Caco-2 (cell line): ENCODE data around the gene PPM1L. TPM values are rescaled to one million over a fixed set of nuclear protein-coding genes. Genes with fewer than 3 reads are reported as not detected.

ENCODE experiments used
- BruUV-seq: library from RNA; stranded (reverse); fragments of 400-500 nt; replicated peaks from 2 replicates; lab custom pipeline; 2021; lab: Mats Ljungman, UMichigan
- CTCF ChIA-PET: fragments of 300-600 bp; sonication (Branson Sonifier 250); formaldehyde crosslinking; loops from one replicate; lab custom pipeline; 2022; ENCODE audit warnings: antibody characterized with exemption; lab: Charles Lee
- POLR2A ChIA-PET: fragments of 300-600 bp; sonication (Branson Sonifier 250); formaldehyde crosslinking; loops from one replicate; lab custom pipeline; 2022; ENCODE audit warnings: antibody characterized with exemption; lab: Charles Lee
- DNase-seq, 2 experiments: peaks; one replicate each; pipeline versions ENCODE4 v3.0.0 to v3.0.0-alpha.2; 2020 to 2022
- H3K27me3 ChIP-seq: replicated peaks from 2 replicates; pipeline ENCODE4 v1.6.0; 2011; ENCODE audit warnings: low read length; ENCODE audit not compliant: control insufficient read depth, insufficient read depth
- H3K36me3 ChIP-seq: 2 replicates; pipeline ENCODE4 v1.5.1; 2011; ENCODE audit warnings: low read length; ENCODE audit not compliant: control insufficient read depth, insufficient read depth
- H3K4me1 ChIP-seq: fragments of 250-450 bp; sonication (Bioruptor Pico); 2 replicates; pipeline ENCODE4 v1.5.1; 2020; ENCODE audit warnings: mild to moderate bottlenecking
- H3K4me3 ChIP-seq: 2 replicates; pipeline ENCODE4 v1.5.1; 2011; ENCODE audit warnings: low read depth, mild to moderate bottlenecking, control low read depth, low read length
- H3K9me3 ChIP-seq: fragments of 250-450 bp; sonication (Bioruptor Pico); 2 replicates; pipeline ENCODE4 v1.5.1; 2020; ENCODE audit warnings: mild to moderate bottlenecking, moderate library complexity
- H3K27ac Mint-ChIP-seq: one replicate; pipeline ENCODE4 v1.8.0; 2022; ENCODE audit warnings: mixed read lengths; ENCODE audit not compliant: unreplicated experiment
- H3K27me3 Mint-ChIP-seq: one replicate; pipeline ENCODE4 v1.8.0; 2022; ENCODE audit warnings: mixed read lengths; ENCODE audit not compliant: insufficient read depth, unreplicated experiment
- H3K36me3 Mint-ChIP-seq: one replicate; pipeline ENCODE4 v1.8.0; 2022; ENCODE audit warnings: mild to moderate bottlenecking, mixed read lengths; ENCODE audit not compliant: insufficient read depth, unreplicated experiment
- H3K4me1 Mint-ChIP-seq: one replicate; pipeline ENCODE4 v1.8.0; 2022; ENCODE audit warnings: low read depth, mixed read lengths; ENCODE audit not compliant: unreplicated experiment
- H3K4me3 Mint-ChIP-seq: one replicate; pipeline ENCODE4 v1.8.0; 2022; ENCODE audit warnings: mild to moderate bottlenecking, moderate library complexity, mixed read lengths; ENCODE audit not compliant: unreplicated experiment
- H3K9me3 Mint-ChIP-seq: one replicate; pipeline ENCODE4 v1.8.0; 2022; ENCODE audit warnings: mixed read lengths; ENCODE audit not compliant: unreplicated experiment
- intact Hi-C: fragments of 100-400 bp; cut with micrococcal nuclease; formaldehyde crosslinking; loops from one replicate; pipeline ENCODE4 v1.10.0; 2022; ENCODE audit not compliant: unreplicated experiment
- total RNA-seq: library from RNA; stranded (reverse); gene quantifications from 2 replicates; pipeline ENCODE4 v1.2.3, GENCODE V29; 2022
- TF ChIP-seq, protein P1 (sequence below), 2 experiments: fragments of 200-600 bp in 1 of 2; IDR thresholded peaks; 1 replicate in 1 of 2; 2 replicates in 1 of 2; pipeline versions ENCODE4 v1.5.1 to v1.8.0; 2011 to 2022; ENCODE audit warnings: antibody characterized with exemption in 1 of 2, control low read depth in 1 of 2, inconsistent platforms in 1 of 2, low read depth in 1 of 2, low read length in 1 of 2, mild to moderate bottlenecking in 1 of 2, moderate library complexity in 1 of 2; ENCODE audit not compliant: insufficient read depth in 1 of 2, severe bottlenecking in 1 of 2, unreplicated experiment in 1 of 2

Gene PPM1L
- total RNA-seq, 1 experiment from 2014 or later, result 2.0 TPM

GRCh38 chr3:160950954-160951353 is 194.9 kb downstream of the PPM1L start:
- no peaks in the 10 kb centered on the region for H3K36me3 ChIP-seq
- no peak overlapping the region for H3K27ac Mint-ChIP-seq
- CTCF ChIA-PET, result no interaction called here
- H3K4me3 Mint-ChIP-seq, result no peak overlapping the region
- BruUV-seq, result no TSS peak
- POLR2A ChIA-PET, result no interaction called here
- H3K27me3 Mint-ChIP-seq, result peaks cover 4% of the 10 kb centered on the region
- no peak for DNase-seq
- H3K4me1 ChIP-seq, result no peaks in the 10 kb centered on the region; the same call in 1 of the 2 replicates
- H3K9me3 Mint-ChIP-seq, result no peaks in the 10 kb centered on the region
- H3K4me3 ChIP-seq, result no peak overlapping the region
- H3K36me3 Mint-ChIP-seq, result no peaks in the 10 kb centered on the region
- no peaks in the 10 kb centered on the region for H3K4me1 Mint-ChIP-seq
- H3K9me3 ChIP-seq, result no peaks in the 10 kb centered on the region
- TF ChIP-seq, protein P1, sequence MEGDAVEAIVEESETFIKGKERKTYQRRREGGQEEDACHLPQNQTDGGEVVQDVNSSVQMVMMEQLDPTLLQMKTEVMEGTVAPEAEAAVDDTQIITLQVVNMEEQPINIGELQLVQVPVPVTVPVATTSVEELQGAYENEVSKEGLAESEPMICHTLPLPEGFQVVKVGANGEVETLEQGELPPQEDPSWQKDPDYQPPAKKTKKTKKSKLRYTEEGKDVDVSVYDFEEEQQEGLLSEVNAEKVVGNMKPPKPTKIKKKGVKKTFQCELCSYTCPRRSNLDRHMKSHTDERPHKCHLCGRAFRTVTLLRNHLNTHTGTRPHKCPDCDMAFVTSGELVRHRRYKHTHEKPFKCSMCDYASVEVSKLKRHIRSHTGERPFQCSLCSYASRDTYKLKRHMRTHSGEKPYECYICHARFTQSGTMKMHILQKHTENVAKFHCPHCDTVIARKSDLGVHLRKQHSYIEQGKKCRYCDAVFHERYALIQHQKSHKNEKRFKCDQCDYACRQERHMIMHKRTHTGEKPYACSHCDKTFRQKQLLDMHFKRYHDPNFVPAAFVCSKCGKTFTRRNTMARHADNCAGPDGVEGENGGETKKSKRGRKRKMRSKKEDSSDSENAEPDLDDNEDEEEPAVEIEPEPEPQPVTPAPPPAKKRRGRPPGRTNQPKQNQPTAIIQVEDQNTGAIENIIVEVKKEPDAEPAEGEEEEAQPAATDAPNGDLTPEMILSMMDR (IDR thresholded peaks at IDR 0.05; ENCODE audit: insufficient read depth in 1 of 2, low read depth in 1 of 2, low read length in 1 of 2, severe bottlenecking in 1 of 2, unreplicated experiment in 1 of 2), result no peak
- intact Hi-C loops, result no loop called here
- no peaks in the 10 kb centered on the region for H3K27me3 ChIP-seq

DNA sequence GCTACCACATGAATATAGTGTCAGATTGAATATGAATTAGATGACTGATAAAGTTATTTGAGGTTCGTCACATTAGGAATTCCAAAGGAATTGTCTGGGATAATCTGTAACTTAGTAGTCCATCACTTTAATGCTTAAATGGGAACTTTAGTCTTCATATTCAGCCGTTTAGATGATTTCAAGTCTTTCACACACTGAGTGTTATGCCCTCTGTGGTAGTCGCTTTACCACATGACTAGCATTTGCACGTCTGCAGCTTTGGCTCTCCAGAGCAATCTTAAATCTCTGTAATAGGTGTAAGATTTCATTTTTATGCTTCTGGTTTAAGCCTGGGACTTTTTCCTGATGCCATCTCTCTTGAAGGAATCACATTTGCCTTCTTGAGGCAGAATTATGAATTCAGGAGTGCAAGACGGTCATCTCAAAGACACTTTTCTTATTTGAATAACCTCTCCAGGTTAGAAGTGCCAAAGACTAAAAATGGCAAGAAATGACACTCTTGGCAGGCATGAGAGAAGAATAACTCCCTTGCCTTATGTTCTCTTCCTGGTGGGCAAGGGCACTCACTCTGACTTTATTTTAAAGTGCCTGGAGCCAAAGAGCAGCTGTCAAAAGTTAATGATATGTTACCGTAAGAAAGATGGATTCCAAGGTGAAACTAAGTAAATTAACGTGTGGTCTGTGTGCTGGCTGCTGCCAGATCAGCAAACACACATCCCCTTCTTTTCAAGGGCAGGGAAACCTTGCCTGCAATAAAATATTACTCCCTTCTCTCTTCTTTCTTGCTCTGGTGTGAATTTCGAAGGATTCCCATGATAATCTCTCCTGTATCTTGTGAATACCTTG is 195.8 kb downstream of the PPM1L start:
- Histone ChIP-seq H3K9me3 (no peaks in the 10 kb centered on the region), H3K27me3 (no peaks in the 10 kb centered on the region), H3K4me3 (no peak overlapping the region), H3K36me3 (no peaks in the 10 kb centered on the region), H3K4me1 (no peaks in the 10 kb centered on the region; the same call in 1 of the 2 replicates)
- Mint-ChIP-seq H3K4me1 (no peaks in the 10 kb centered on the region), H3K36me3 (no peaks in the 10 kb centered on the region), H3K4me3 (no peak overlapping the region), H3K9me3 (no peaks in the 10 kb centered on the region), H3K27ac (no peak overlapping the region), H3K27me3 (peaks cover 4% of the 10 kb centered on the region)
- TF ChIP-seq, protein P1 (IDR thresholded peaks at IDR 0.05; ENCODE audit: insufficient read depth in 1 of 2, low read depth in 1 of 2, low read length in 1 of 2, severe bottlenecking in 1 of 2, unreplicated experiment in 1 of 2), result no peak
- no peak for DNase-seq
- POLR2A ChIA-PET, result no interaction called here
- intact Hi-C loops, result no loop called here
- CTCF ChIA-PET, result no interaction called here
- no TSS peak for BruUV-seq

DNA sequence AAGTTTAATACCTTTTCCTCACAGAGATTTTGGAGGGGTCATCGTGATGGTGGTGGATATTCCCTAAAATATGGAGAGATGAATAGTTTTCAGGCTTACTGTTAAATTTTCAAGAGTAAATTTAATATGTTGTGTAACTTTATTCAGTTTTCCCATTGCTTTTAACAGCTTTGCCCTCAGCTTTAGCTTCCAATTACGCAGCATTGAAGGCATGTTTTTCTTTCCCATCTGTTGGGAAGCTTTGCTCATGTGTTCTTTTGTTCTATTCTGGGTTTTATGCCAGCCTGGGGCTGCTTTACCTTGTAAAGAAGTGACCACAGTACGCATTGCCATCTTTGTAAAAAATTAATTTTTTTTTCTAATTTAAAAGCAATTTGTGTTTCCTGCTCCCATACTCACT is 197.7 kb downstream of the PPM1L start:
- BruUV-seq, result no TSS peak
- Mint-ChIP-seq H3K9me3 (no peaks in the 10 kb centered on the region), H3K4me3 (no peak overlapping the region), H3K27ac (no peak overlapping the region), H3K27me3 (peaks cover 4% of the 10 kb centered on the region), H3K36me3 (no peaks in the 10 kb centered on the region), H3K4me1 (no peaks in the 10 kb centered on the region)
- intact Hi-C loops, result no loop called here
- H3K4me1 ChIP-seq, result no peaks in the 10 kb centered on the region; the same call in 1 of the 2 replicates
- TF ChIP-seq, protein P1 (IDR thresholded peaks at IDR 0.05; ENCODE audit: insufficient read depth in 1 of 2, low read depth in 1 of 2, low read length in 1 of 2, severe bottlenecking in 1 of 2, unreplicated experiment in 1 of 2), result no peak
- H3K27me3 ChIP-seq, result no peaks in the 10 kb centered on the region
- no peak for DNase-seq
- H3K9me3 ChIP-seq, result no peaks in the 10 kb centered on the region
- no peak overlapping the region for H3K4me3 ChIP-seq
- CTCF ChIA-PET, result no interaction called here
- H3K36me3 ChIP-seq, result no peaks in the 10 kb centered on the region
- POLR2A ChIA-PET, result no interaction called here
